CD4-positive, alpha-beta T cell treated with Interleukin-15 for 4 hours (primary cell): Measurements from ENCODE around the gene SCAF11.

Experiments
- DNase-seq: peaks from one replicate; pipeline ENCODE4 v3.0.0-alpha.2; 2020; ENCODE audit warnings: low spot score

Gene SCAF11

DNA sequence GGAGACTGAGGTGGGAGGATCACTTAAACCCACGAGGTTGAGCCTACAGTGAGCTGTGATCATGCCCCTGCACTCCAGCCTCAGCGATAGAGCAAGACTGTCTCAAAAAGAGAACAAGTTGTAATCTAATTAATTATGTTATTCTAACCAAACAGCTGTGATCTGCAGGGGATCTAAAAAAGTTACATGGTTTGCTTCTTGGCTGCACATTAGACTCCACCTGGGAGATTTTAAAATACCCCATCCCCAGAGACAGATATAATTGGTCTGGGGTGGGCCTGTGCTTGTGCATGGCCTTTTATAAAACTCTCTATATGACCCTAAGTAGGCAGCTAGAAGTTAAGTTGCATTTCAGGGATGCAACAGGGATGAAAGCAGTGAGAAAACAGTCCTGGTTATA lies 76.7 kb downstream of the SCAF11 start:
- DNase-seq = no peak

GRCh38 chr12:45912774-45913173 lies 77.6 kb downstream of the SCAF11 start:
- no peak for DNase-seq

- DNase-seq = no peak
These were observed 81.2 kb downstream of the SCAF11 start for GRCh38 chr12:45909041-45909713.

DNA sequence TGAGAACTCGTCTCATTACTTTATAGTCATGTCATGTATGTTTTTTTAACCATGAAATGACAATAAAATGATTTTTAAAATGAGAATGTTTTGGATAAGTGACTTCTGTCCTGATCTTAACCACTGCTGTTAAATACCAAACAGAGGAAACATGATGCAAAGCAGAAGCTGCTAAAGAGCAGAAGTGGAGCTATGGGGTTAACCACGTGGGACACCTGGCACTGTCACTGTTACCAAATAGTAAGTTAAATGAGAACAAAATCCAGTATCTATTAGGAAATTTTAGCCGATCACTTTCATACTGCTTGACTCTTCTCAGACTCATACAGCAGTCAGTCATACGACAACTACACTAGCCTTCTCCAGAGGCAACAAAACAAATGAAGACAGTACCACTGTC lies 82.4 kb downstream of the SCAF11 start:
- no peak for DNase-seq

GRCh38 chr12:45898094-45898493 lies 92.3 kb downstream of the SCAF11 start:
- DNase-seq = no peak

- no peak for DNase-seq
These were observed 94.4 kb downstream of the SCAF11 start for GRCh38 chr12:45895961-45896360.

DNA sequence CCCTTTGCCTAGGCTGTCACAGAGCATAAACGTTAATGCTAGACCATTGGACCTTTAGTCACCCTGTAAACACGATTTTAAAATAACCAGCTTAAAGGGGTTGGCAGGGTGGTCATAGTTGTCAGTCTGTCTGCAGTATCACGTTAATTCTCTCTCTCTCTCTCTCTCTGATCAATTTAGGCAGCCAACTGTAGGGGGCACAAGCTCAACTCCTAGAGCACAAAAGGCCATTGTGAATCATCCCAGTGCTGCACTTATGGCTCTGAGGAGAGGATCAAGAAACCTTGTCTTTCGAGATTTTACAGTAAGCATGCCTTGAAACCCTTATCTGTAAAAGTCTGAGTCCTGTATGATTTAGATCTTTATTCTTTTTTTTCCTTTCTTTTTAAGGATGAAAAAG lies 97.1 kb downstream of the SCAF11 start:
- DNase-seq = no peak

- no peak for DNase-seq
These were observed 100.1 kb downstream of the SCAF11 start for GRCh38 chr12:45890276-45890675.

DNA sequence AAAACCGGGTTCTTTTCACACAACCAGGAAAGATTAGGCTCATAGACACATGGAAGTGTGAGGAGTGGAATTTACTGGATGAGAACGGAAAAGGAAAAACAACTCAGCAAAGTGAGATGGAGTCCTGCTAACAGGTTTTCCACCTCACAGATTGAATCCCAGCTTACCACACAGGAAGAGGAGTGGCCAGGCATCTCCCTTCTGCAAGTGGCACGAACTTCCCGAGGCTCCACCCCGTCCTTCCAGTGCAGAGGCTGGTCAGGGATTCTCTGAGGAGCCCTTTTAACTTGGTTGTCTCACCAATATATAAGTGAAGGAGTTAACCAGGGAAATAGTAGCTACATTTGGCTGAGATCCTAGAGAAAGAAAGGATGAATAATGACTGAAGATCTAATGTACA lies 102.8 kb downstream of the SCAF11 start:
- no peak for DNase-seq

DNA sequence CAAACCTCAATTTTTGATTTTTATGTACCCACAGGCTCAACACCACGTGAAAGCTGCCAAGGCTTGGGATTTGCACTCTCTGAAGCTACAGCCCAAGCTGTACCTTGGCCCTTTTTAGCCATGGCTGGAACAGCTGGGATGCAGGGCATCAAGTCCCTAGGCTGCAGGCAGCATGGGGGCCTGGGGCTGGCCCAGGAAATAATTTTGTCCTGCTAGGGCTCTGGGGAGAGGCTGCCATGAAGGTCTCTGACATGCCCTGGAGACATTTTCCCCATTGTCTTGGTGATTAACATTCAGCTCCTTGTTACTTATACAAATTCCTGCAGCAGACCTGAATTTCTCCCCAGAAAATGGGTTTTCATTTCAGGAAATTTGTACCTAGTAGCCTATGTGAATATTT lies 103.7 kb downstream of the SCAF11 start:
- DNase-seq = no peak

DNA sequence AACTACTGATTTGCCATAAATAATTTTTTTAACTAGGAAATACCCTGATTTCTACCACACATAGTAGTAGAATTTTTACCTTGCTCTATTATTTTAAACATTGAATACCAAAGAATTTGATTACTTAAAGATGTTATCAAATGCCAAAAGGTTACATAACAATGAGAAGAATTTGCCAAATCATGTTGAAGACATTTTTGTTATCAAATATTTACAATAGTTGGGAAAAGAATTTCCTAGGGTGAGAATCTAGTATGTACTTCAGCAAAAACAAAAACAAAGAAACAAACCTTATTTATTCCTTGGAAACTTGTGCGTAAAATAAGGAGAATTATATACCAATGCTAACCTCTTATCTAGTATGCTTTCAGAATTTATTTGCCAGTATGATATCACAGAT lies 107.2 kb downstream of the SCAF11 start:
- no peak for DNase-seq

GRCh38 chr12:45880533-45880932 lies 109.8 kb downstream of the SCAF11 start:
- DNase-seq = no peak

GRCh38 chr12:45879363-45879895 lies 110.9 kb downstream of the SCAF11 start:
- no peak for DNase-seq

GRCh38 chr12:45878630-45879255 lies 111.6 kb downstream of the SCAF11 start:
- DNase-seq = peak; percentile 32

- DNase-seq = no peak
These were observed 113.3 kb downstream of the SCAF11 start for GRCh38 chr12:45877069-45877468.

- DNase-seq = no peak
These were observed 117.9 kb downstream of the SCAF11 start for GRCh38 chr12:45872446-45872845.
